Testis (tissue), 3 donors: ENCODE results near the gene IRX2. TPM values are rescaled to one million over a fixed set of nuclear protein-coding genes. Genes with fewer than 3 reads are reported as not detected.

Source experiments
- DNase-seq: peaks from one replicate; pipeline ENCODE4 v3.0.0-alpha.2; 2019
- H3K27ac ChIP-seq, 2 donors: fragments of 200-600 bp; sonication (generic); one replicate each; pipeline ENCODE4 v1.5.1; 2019
- H3K27me3 ChIP-seq: fragments of 200-600 bp; sonication (generic); one replicate; pipeline ENCODE4 v1.5.1; 2019
- H3K36me3 ChIP-seq: fragments of 200-600 bp; sonication (generic); one replicate; pipeline ENCODE4 v1.5.1; 2017; ENCODE audit warnings: low read depth; ENCODE audit errors: missing control alignments
- H3K4me1 ChIP-seq: fragments of 200-600 bp; sonication (generic); one replicate; pipeline ENCODE4 v1.5.1; 2019
- H3K4me3 ChIP-seq, 2 donors: fragments of 200-600 bp; sonication (generic); one replicate each; pipeline ENCODE4 v1.5.1; 2017 to 2019
- H3K9me3 ChIP-seq: fragments of 200-600 bp; sonication (generic); one replicate; pipeline ENCODE4 v1.5.1; 2017
- POLR2A ChIP-seq: fragments of 450-650 bp; IDR thresholded peaks from one replicate; pipeline ENCODE4 v1.6.1; 2017; ENCODE audit warnings: antibody characterized with exemption, mild to moderate bottlenecking, moderate library complexity
- WGBS, 2 donors: methylation state at CpG; one replicate each; pipeline ENCODE4 v1.1.5; 2018; 5-methylcytosine and 5-hydroxymethylcytosine counted together
- intact Hi-C: fragments of 100-400 bp; cut with DNase I; formaldehyde crosslinking; loops from one replicate; pipeline ENCODE4 v1.15.1; 2023; ENCODE audit warnings: low total_unique reads
- polyA plus RNA-seq: library from polyadenylated mRNA; stranded (reverse); fragments of 350-450 nt; fragmentation: Illumina TruSeq; extraction: RNeasy Lipid Tissue Mini Kit (QIAGEN cat#74804); gene quantifications from one replicate; pipeline ENCODE4 v1.2.3, GENCODE V29; 2014; ENCODE audit warnings: low read depth, low replicate concordance; ENCODE audit not compliant: insufficient read depth
- total RNA-seq, 2 donors: library from RNA; depleted of rRNA; stranded (reverse); fragments of >200 nt; gene quantifications; one replicate each; pipeline ENCODE4 v1.2.3, GENCODE V29; 2016
- TF ChIP-seq, protein P1 (sequence below), 3 experiments: fragments of 450-650 bp in 2 of 3; fragments of 200-600 bp in 1 of 3; sonication (generic) in 1 of 3; IDR thresholded peaks; one replicate each; pipeline ENCODE4 v1.5.1; 2016 to 2019; ENCODE audit warnings: antibody characterized with exemption in 3 of 3, mild to moderate bottlenecking in 2 of 3, moderate library complexity in 1 of 3

The IRX2 gene
- total and polyA plus RNA-seq, 3 donors from 2014 or later, result 2.8 to 15.1 (median 9.1) TPM

DNA sequence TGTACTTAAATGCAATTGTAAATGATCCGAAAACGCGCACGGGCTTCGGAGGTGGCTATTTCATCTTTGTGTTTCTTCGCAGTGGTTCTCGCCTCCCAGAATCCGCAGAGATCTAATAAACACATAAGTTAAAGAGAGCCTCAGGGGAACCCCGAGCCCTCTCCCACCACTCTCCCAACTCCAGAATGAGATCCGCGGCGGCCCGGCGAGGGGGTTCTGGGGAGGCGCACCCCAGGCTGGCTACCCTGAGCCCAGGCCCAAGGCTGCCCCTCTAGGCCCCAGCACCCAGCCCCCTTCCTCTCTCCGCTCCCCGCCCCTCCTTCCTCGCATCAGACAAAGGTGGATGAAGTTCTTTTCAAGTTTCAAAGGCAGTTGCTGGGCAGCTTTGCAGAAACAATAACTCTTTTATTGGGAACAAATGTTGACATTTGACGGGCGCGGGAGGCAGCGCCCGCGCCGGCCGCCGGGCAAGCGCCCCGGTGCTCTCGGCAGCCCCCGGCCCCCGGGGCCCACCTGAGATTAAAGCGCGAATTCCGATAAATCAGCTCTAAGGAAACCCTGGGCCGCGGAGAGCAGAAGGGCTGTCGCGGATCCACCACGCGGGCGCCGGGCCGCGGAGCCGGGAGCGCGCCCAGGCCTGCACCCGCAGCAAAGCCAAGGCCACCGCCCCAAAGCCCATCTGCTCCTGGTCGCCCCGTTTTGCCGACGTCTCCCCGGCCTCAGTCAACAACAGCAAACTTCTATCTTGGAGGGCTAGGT lies 8.4 kb downstream of the IRX2 start:
- intact Hi-C loops, result no loop called here
- 3 to 12% methylated on average over 22 to 55 of the region's 55 CpGs for WGBS, 2 donors
- DNase-seq, result no peak
- Histone ChIP-seq H3K27ac (no peak overlapping the region), H3K36me3 (no peaks in the 10 kb centered on the region), H3K4me3 (peak overlapping the region; percentile 1 to 2), H3K27me3 (no peaks in the 10 kb centered on the region), H3K9me3 (no peaks in the 10 kb centered on the region), H3K4me1 (no peaks in the 10 kb centered on the region)
- TF ChIP-seq, protein P1, sequence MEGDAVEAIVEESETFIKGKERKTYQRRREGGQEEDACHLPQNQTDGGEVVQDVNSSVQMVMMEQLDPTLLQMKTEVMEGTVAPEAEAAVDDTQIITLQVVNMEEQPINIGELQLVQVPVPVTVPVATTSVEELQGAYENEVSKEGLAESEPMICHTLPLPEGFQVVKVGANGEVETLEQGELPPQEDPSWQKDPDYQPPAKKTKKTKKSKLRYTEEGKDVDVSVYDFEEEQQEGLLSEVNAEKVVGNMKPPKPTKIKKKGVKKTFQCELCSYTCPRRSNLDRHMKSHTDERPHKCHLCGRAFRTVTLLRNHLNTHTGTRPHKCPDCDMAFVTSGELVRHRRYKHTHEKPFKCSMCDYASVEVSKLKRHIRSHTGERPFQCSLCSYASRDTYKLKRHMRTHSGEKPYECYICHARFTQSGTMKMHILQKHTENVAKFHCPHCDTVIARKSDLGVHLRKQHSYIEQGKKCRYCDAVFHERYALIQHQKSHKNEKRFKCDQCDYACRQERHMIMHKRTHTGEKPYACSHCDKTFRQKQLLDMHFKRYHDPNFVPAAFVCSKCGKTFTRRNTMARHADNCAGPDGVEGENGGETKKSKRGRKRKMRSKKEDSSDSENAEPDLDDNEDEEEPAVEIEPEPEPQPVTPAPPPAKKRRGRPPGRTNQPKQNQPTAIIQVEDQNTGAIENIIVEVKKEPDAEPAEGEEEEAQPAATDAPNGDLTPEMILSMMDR (IDR thresholded peaks at IDR 0.05), result no peak
- TF ChIP-seq POLR2A, result no peak

DNA sequence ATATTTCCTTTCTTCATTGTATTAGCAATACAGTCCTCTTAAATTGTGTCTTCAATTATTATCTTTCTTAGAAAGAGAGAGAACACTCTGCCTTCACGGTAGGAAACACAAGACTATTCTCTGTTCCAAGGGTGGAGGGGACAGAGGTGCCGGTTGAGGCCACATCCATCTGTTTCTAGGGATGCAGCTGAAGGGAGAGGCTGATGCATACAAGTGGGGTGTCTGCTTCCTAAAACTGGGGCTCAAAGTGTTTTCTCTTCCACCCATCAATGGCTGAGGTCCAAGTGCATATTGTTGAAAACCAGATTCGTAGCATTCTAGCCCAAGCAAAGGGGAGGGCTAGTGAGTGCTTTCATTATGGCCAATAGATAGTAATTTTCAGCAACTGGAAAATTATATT lies 9.5 kb downstream of the IRX2 start:
- TF ChIP-seq, protein P1 (IDR thresholded peaks at IDR 0.05), result no peak
- TF ChIP-seq POLR2A, result no peak
- no peak for DNase-seq
- H3K4me1 ChIP-seq, result no peaks in the 10 kb centered on the region
- intact Hi-C loops, result no loop called here
- H3K27ac ChIP-seq, result no peak overlapping the region
- H3K9me3 ChIP-seq, result no peaks in the 10 kb centered on the region
- no peaks in the 10 kb centered on the region for H3K27me3 ChIP-seq
- no peaks in the 10 kb centered on the region for H3K36me3 ChIP-seq
- H3K4me3 ChIP-seq, result no peak overlapping the region
- WGBS, 2 donors, result 33 to 35% methylated on average over 3 of the region's 3 CpGs

DNA sequence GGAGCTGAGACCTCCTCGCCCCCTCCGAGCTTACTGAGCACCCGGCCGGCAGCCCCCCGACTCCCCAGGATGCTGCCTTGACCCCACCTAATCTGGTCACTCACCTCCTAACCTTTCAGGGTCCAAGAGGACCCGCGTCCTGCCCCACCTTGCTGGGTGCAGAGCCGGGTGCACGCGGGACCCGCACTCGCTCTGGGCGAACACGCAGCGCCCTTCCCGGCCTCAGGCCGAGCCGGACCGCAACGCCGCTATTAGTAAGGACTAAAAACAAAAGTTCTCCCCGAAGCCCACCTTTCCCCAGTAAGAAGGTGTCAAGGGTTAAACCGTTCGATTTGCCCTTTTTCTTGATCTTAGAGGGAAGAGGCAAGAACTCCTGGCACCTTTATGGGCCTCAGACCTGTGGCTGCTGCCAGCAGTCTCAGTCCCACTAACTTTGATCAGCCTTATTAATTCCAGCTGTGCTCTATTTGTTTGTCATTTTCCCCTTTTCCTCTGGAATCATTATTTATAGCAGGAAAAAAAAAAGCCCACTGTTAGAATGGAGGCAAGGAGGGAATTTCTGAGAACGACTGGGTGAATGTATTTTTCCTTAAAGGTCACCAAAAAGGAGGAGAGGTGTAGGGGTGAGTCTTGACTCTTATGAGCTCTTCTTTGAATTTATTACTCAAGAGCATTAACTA lies 10.5 kb downstream of the IRX2 start:
- 3 to 10% methylated on average over 13 to 25 of the region's 25 CpGs for WGBS, 2 donors
- TF ChIP-seq POLR2A, result no peak
- TF ChIP-seq, protein P1 (IDR thresholded peaks at IDR 0.05), result no peak
- no peak for DNase-seq

DNA sequence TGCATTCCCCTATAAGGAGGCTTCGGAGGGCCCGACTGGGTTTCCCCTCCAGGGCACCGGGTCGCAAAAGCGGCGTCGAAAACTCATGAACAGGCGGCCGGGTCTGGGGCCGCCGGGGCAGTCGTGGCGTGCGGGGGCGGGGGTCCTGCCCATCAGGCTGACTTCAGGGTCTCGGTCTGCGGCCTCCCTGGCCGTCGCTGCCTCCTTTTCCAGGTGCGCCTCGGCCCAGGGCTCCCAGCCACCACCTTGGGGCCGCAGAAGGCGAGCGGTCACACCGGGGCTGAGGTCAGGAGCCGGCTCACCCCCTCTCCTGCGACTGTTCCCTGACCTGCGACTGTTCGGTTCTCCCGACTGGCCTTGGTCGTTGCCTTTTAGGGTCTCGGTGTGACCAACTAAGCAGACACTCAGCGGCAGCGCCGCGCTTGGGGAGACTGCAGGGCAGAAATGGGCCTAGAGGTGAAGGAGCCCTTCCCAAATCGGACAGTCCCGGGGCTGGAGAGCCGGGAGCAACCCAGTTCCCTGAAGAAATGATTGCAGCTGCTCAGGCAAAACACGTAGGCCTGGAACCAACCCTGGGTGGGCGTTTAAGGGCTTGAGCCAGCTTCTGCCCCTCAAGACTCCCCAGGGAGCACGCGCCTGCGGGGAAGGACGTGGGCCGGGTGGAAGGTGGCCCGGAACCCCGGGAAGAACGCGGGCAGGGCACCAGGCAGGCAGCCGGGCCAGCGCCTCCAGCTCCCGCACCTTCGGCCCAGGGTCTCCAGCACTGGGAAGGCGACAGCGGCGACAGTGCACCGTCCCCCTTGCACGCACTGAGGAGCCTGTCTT lies 11.2 kb downstream of the IRX2 start:
- TF ChIP-seq POLR2A, result no peak
- Histone ChIP-seq H3K27me3 (no peaks in the 10 kb centered on the region), H3K4me3 (peak overlapping the region in 1 of 2 donors; percentile 52), H3K27ac (no peak overlapping the region), H3K9me3 (no peaks in the 10 kb centered on the region), H3K4me1 (no peaks in the 10 kb centered on the region), H3K36me3 (no peaks in the 10 kb centered on the region)
- WGBS, 2 donors, result 10 to 16% methylated on average over 3 to 57 of the region's 59 CpGs
- intact Hi-C loops, result no loop called here
- DNase-seq, result no peak

More for the DNA sequence above, 10.5 kb downstream of the IRX2 start:
- no peaks in the 10 kb centered on the region for H3K27me3 ChIP-seq
- H3K9me3 ChIP-seq, result no peaks in the 10 kb centered on the region
- no peaks in the 10 kb centered on the region for H3K36me3 ChIP-seq
- H3K27ac ChIP-seq, result no peak overlapping the region
- intact Hi-C loops, result no loop called here
- no peaks in the 10 kb centered on the region for H3K4me1 ChIP-seq
- H3K4me3 ChIP-seq, result no peak overlapping the region
